ENCODE measurements around the gene LGSN.

- TF ChIP-seq POLR2A (IDR thresholded peaks at IDR 0.05): no peak
- TF ChIP-seq, protein P1, sequence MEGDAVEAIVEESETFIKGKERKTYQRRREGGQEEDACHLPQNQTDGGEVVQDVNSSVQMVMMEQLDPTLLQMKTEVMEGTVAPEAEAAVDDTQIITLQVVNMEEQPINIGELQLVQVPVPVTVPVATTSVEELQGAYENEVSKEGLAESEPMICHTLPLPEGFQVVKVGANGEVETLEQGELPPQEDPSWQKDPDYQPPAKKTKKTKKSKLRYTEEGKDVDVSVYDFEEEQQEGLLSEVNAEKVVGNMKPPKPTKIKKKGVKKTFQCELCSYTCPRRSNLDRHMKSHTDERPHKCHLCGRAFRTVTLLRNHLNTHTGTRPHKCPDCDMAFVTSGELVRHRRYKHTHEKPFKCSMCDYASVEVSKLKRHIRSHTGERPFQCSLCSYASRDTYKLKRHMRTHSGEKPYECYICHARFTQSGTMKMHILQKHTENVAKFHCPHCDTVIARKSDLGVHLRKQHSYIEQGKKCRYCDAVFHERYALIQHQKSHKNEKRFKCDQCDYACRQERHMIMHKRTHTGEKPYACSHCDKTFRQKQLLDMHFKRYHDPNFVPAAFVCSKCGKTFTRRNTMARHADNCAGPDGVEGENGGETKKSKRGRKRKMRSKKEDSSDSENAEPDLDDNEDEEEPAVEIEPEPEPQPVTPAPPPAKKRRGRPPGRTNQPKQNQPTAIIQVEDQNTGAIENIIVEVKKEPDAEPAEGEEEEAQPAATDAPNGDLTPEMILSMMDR (IDR thresholded peaks at IDR 0.05): no peak
Observed at GRCh38 chr6:63317641-63318040, 2.1 kb downstream of the LGSN start.
